Putamen (tissue), 1 donor: ENCODE results near the gene AUTS2.

ENCODE experiments used
- DNase-seq: peaks from one replicate; pipeline ENCODE4 v3.0.0-alpha.2; 2016; ENCODE audit warnings: low spot score

The AUTS2 gene

GRCh38 chr7:69687739-69688433 is 89.6 kb downstream of the AUTS2 start:
- no peak for DNase-seq

GRCh38 chr7:69690329-69690728 is 92.1 kb downstream of the AUTS2 start:
- DNase-seq: no peak

- DNase-seq: no peak
Observed at GRCh38 chr7:69691327-69691726, 93.1 kb downstream of the AUTS2 start.

GRCh38 chr7:69691734-69692133 is 93.5 kb downstream of the AUTS2 start:
- DNase-seq: no peak

GRCh38 chr7:69692611-69693010 is 94.3 kb downstream of the AUTS2 start:
- DNase-seq: no peak

- DNase-seq: no peak
Observed at GRCh38 chr7:69693042-69693441, 94.8 kb downstream of the AUTS2 start.

- DNase-seq: no peak
Observed at GRCh38 chr7:69696054-69696591, 97.8 kb downstream of the AUTS2 start.

GRCh38 chr7:69696686-69697685 is 98.7 kb downstream of the AUTS2 start:
- no peak for DNase-seq

- DNase-seq: no peak
Observed at GRCh38 chr7:69698109-69698825, 100.0 kb downstream of the AUTS2 start.

- no peak for DNase-seq
Observed at GRCh38 chr7:69699931-69700330, 101.7 kb downstream of the AUTS2 start.

- DNase-seq: no peak
Observed at GRCh38 chr7:69700331-69700730, 102.1 kb downstream of the AUTS2 start.

GRCh38 chr7:69701288-69701687 is 103.0 kb downstream of the AUTS2 start:
- no peak for DNase-seq

GRCh38 chr7:69702357-69702756 is 104.1 kb downstream of the AUTS2 start:
- DNase-seq: no peak

GRCh38 chr7:69703099-69703498 is 104.8 kb downstream of the AUTS2 start:
- DNase-seq: no peak

GRCh38 chr7:69706070-69706469 is 107.8 kb downstream of the AUTS2 start:
- no peak for DNase-seq

- no peak for DNase-seq
Observed at GRCh38 chr7:69708857-69709256, 110.6 kb downstream of the AUTS2 start.

- no peak for DNase-seq
Observed at GRCh38 chr7:69710768-69711438, 112.6 kb downstream of the AUTS2 start.

- DNase-seq: no peak
Observed at GRCh38 chr7:69714886-69715576, 116.8 kb downstream of the AUTS2 start.

- no peak for DNase-seq
Observed at GRCh38 chr7:69717221-69717620, 118.9 kb downstream of the AUTS2 start.

GRCh38 chr7:69719717-69720116 is 121.4 kb downstream of the AUTS2 start:
- no peak for DNase-seq

- DNase-seq: no peak
Observed at GRCh38 chr7:69722843-69723242, 124.6 kb downstream of the AUTS2 start.
